C4-2B (cell line): Measurements from ENCODE around the gene SNRNP48.

ENCODE experiments used
- CTCF ChIP-seq: fragments of 450-650 bp; conservative IDR thresholded peaks from 2 replicates; pipeline ENCODE4 v1.5.1; 2017; ENCODE audit warnings: mild to moderate bottlenecking
- ZFX ChIP-seq: fragments of 450-650 bp; IDR thresholded peaks from 2 replicates; pipeline ENCODE4 v1.6.1; 2017

DNA sequence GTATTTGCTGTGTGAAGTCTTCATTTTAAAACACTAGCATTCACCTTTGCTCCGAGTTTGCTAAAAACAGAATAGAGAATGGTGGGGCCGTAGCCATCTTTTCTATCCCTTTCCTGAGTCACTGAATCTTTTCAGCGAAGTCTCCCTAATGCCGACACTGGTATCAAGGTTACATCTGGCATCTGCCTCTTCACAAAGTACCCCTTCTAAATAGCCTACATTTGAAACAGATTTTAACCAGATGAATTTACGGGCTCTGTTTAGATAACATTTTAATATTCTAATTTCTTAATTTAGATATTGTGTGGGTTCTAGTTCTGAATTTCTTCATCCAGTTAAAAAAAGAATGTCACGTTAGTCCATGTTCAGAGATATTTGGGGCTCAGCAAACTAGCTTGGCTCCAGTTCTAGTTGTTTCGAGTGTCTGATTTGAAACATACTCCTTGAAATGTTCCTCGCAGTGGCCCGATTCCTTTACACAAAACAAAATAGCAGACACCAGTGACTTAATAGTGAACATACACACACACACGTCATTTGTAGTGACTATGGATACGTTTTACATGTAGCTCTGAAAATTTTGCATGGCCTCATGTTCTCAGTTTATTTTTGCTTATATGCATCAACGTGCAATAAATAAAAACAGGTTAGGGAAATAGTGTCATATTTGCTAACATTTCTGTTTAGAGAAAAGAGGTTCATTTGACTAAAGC, 33.4 kb upstream of the SNRNP48 start:
- no peak for TF ChIP-seq CTCF
- no peak for TF ChIP-seq ZFX
